ENCODE data around the gene ARHGAP26.

The ARHGAP26 gene

GRCh38 chr5:143110591-143110990 lies 340.4 kb downstream of the ARHGAP26 start:
- Histone ChIP-seq H3K9ac (no peak overlapping the region), H2AFZ (ENCODE audit: low read depth) (no peak overlapping the region), H3K27me3 (ENCODE audit: insufficient read depth, low read depth) (no peaks in the 10 kb centered on the region), H3K36me3 (ENCODE audit: insufficient read depth) (no peaks in the 10 kb centered on the region), H3K27ac (no peak overlapping the region), H3K4me3 (IDR thresholded peaks at IDR 0.05; ENCODE audit: insufficient read depth, low read depth, low read length) (no peak overlapping the region), H3K4me2 (no peak overlapping the region), H3K4me1 (ENCODE audit: low read depth, poor library complexity, severe bottlenecking) (peaks cover 57% of the 10 kb centered on the region), H3K79me2 (ENCODE audit: insufficient read depth, low read depth) (no peaks in the 10 kb centered on the region), H4K20me1 (ENCODE audit: insufficient read depth) (no peaks in the 10 kb centered on the region)
- TF ChIP-seq CTCF (conservative IDR thresholded peaks at IDR 0.05; ENCODE audit: low read depth, low read length), result no peak

DNA sequence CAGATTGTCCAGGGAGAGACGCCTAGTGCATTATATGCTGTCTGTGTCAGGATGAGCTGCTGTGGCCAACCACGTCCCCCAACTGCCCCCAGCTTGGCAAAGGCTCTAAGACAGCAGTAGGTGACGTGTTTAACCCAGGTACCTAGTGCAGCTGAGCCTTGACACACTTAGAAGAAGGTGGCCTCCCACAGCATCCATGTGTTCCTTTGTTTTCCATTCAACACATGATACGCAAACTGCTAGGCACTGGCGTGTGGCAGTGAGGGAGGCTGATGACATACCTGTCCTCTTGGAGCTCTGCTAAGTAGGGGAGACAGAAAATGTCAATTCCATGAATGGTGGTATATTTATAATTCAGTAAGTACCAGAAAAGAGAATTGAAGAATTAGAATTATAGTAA lies 341.6 kb downstream of the ARHGAP26 start:
- Histone ChIP-seq H3K36me3 (ENCODE audit: insufficient read depth) (no peaks in the 10 kb centered on the region), H4K20me1 (ENCODE audit: insufficient read depth) (no peaks in the 10 kb centered on the region), H3K79me2 (ENCODE audit: insufficient read depth, low read depth) (no peaks in the 10 kb centered on the region), H3K4me2 (no peak overlapping the region), H2AFZ (ENCODE audit: low read depth) (no peak overlapping the region), H3K27ac (no peak overlapping the region), H3K4me1 (ENCODE audit: low read depth, poor library complexity, severe bottlenecking) (peaks cover 57% of the 10 kb centered on the region), H3K27me3 (ENCODE audit: insufficient read depth, low read depth) (no peaks in the 10 kb centered on the region), H3K4me3 (IDR thresholded peaks at IDR 0.05; ENCODE audit: insufficient read depth, low read depth, low read length) (no peak overlapping the region), H3K9ac (no peak overlapping the region)
- TF ChIP-seq CTCF (conservative IDR thresholded peaks at IDR 0.05; ENCODE audit: low read depth, low read length), result no peak

DNA sequence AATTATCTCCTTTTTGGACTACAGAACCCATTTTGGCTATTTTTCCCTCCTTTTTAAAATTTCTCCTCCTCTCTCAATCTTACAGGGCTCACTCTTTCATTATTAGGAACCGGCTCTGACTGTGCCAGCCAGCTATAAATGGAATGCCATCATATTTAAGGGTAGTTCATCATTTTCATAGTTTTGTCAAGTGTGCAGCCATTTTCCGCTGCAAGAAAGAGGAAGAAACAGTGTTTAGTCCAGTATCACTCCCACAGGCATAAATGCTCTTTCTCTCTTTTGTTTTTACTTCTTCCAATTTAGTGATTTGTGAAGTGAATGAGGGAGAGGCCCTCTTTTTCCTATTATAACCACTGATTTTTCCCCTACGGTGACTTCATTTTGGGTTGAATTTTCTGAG lies 343.3 kb downstream of the ARHGAP26 start:
- Histone ChIP-seq H3K27me3 (ENCODE audit: insufficient read depth, low read depth) (no peaks in the 10 kb centered on the region), H3K4me2 (no peak overlapping the region; the same call in 1 of the 2 replicates)

DNA sequence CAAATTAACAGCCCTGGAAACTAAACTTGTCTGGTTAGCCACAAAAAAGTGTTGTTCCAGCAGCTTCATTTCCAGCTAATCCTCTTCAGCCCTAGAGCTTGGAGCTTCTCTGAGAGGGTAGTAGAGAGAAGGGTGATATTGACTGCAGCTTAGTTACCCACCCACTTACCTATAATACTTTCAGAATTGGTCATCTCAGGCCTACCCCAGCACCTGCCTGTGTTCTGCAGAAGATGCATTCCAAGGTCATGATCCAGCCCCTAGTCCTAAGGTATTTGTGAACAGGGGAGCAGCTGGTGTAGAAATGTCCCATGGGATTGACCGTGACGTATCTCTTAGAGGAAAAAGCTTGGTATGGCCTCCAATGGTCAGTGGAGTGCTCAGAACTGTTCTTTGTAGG lies 344.3 kb downstream of the ARHGAP26 start:
- peak overlapping the region; percentile 72; the same call in 1 of the 2 replicates for H3K27ac ChIP-seq
- no peak for TF ChIP-seq CTCF (conservative IDR thresholded peaks at IDR 0.05; ENCODE audit: low read depth, low read length)
- H4K20me1 ChIP-seq (ENCODE audit: insufficient read depth), result no peaks in the 10 kb centered on the region
- H3K36me3 ChIP-seq (ENCODE audit: insufficient read depth), result no peaks in the 10 kb centered on the region
- no peak overlapping the region for H2AFZ ChIP-seq (ENCODE audit: low read depth)
- H3K4me1 ChIP-seq (ENCODE audit: low read depth, poor library complexity, severe bottlenecking), result peaks cover 76% of the 10 kb centered on the region
- H3K4me3 ChIP-seq (IDR thresholded peaks at IDR 0.05; ENCODE audit: insufficient read depth, low read depth, low read length), result no peak overlapping the region
- H3K27me3 ChIP-seq (ENCODE audit: insufficient read depth, low read depth), result no peaks in the 10 kb centered on the region
- no peak overlapping the region for H3K9ac ChIP-seq
- H3K79me2 ChIP-seq (ENCODE audit: insufficient read depth, low read depth), result no peaks in the 10 kb centered on the region
- peak overlapping the region; percentile 97 for H3K4me2 ChIP-seq

More for the DNA sequence above, 343.3 kb downstream of the ARHGAP26 start:
- Histone ChIP-seq H3K9ac (no peak overlapping the region), H3K27ac (no peak overlapping the region), H2AFZ (ENCODE audit: low read depth) (no peak overlapping the region), H3K4me1 (ENCODE audit: low read depth, poor library complexity, severe bottlenecking) (peaks cover 69% of the 10 kb centered on the region), H3K4me3 (IDR thresholded peaks at IDR 0.05; ENCODE audit: insufficient read depth, low read depth, low read length) (no peak overlapping the region), H4K20me1 (ENCODE audit: insufficient read depth) (no peaks in the 10 kb centered on the region), H3K79me2 (ENCODE audit: insufficient read depth, low read depth) (no peaks in the 10 kb centered on the region), H3K36me3 (ENCODE audit: insufficient read depth) (no peaks in the 10 kb centered on the region)
- TF ChIP-seq CTCF (conservative IDR thresholded peaks at IDR 0.05; ENCODE audit: low read depth, low read length), result no peak
